GM23338 (cell line): Measurements from ENCODE around the gene KISS1R. TPM values are rescaled to one million over a fixed set of nuclear protein-coding genes. Genes with fewer than 3 reads are reported as not detected.

Experiments
- ATAC-seq: fragments of 200-7000 bp; cut with Tn5 transposase; 3 replicates; pipeline ENCODE4 v1.9.1; 2020
- DNase-seq: peaks from one replicate; pipeline ENCODE4 v3.0.0-alpha.2; 2015; ENCODE audit warnings: low spot score
- H2AFZ ChIP-seq: fragments of 200-600 bp; sonication (generic); 2 replicates; pipeline ENCODE4 v1.8.0; 2016; ENCODE audit warnings: antibody characterized with exemption, mild to moderate bottlenecking, moderate library complexity
- H3F3A ChIP-seq: fragments of 200-600 bp; sonication (generic); replicated peaks from 2 replicates; pipeline ENCODE4 v1.8.0; 2017; ENCODE audit warnings: antibody characterized with exemption, mixed run types, low read depth
- H3K27ac ChIP-seq: fragments of 200-600 bp; sonication (generic); 2 replicates; pipeline ENCODE4 v1.6.1; 2016; ENCODE audit warnings: low read depth
- H3K27me3 ChIP-seq: fragments of 200-600 bp; sonication (generic); 2 replicates; pipeline ENCODE4 v1.8.0; 2016; ENCODE audit warnings: mild to moderate bottlenecking, mixed run types, moderate library complexity; ENCODE audit not compliant: insufficient read depth
- H3K36me3 ChIP-seq: fragments of 200-600 bp; sonication (generic); 2 replicates; pipeline ENCODE4 v1.8.0; 2016; ENCODE audit warnings: mild to moderate bottlenecking; ENCODE audit not compliant: insufficient read depth
- H3K4me1 ChIP-seq: fragments of 200-600 bp; sonication (generic); 2 replicates; pipeline ENCODE4 v1.8.0; 2016; ENCODE audit warnings: mild to moderate bottlenecking, moderate library complexity; ENCODE audit not compliant: insufficient read depth
- H3K4me2 ChIP-seq: fragments of 200-600 bp; sonication (generic); 2 replicates; pipeline ENCODE4 v1.7.1; 2017; ENCODE audit warnings: mixed run types
- H3K4me3 ChIP-seq: fragments of 200-600 bp; sonication (generic); 2 replicates; pipeline ENCODE4 v1.6.1; 2016; ENCODE audit warnings: mixed run types
- H3K79me2 ChIP-seq: fragments of 200-600 bp; sonication (generic); replicated peaks from 2 replicates; pipeline ENCODE4 v1.8.0; 2017; ENCODE audit warnings: mild to moderate bottlenecking; ENCODE audit not compliant: insufficient read depth
- H3K9me2 ChIP-seq: fragments of 200-600 bp; sonication (generic); 2 replicates; pipeline ENCODE4 v1.8.0; 2017; ENCODE audit not compliant: insufficient read depth
- H4K20me1 ChIP-seq: fragments of 200-600 bp; sonication (generic); replicated peaks from 2 replicates; pipeline ENCODE4 v1.8.0; 2017; ENCODE audit warnings: mild to moderate bottlenecking; ENCODE audit not compliant: insufficient read depth
- H3K27ac Mint-ChIP-seq: 2 replicates; pipeline ENCODE4 v1.8.0; 2020; ENCODE audit warnings: inconsistent platforms, mild to moderate bottlenecking, moderate library complexity, mixed read lengths
- H3K27me3 Mint-ChIP-seq: 3 replicates; pipeline ENCODE4 v1.8.0; 2022; ENCODE audit warnings: low read depth, mild to moderate bottlenecking, moderate library complexity, mixed read lengths, inconsistent platforms; ENCODE audit not compliant: insufficient read depth, poor library complexity
- H3K36me3 Mint-ChIP-seq: 3 replicates; pipeline ENCODE4 v1.8.0; 2021; ENCODE audit warnings: low read depth, mild to moderate bottlenecking, inconsistent platforms, moderate library complexity, mixed read lengths
- H3K4me1 Mint-ChIP-seq: 3 replicates; pipeline ENCODE4 v1.8.0; 2020; ENCODE audit warnings: mild to moderate bottlenecking, inconsistent platforms, mixed read lengths
- H3K4me3 Mint-ChIP-seq: 3 replicates; pipeline ENCODE4 v1.8.0; 2021; ENCODE audit warnings: moderate library complexity, mild to moderate bottlenecking, inconsistent platforms, mixed read lengths
- H3K9me3 Mint-ChIP-seq: 3 replicates; pipeline ENCODE4 v1.8.0; 2020; ENCODE audit warnings: moderate library complexity, mild to moderate bottlenecking, inconsistent platforms, mixed read lengths
- CREB1 ChIP-seq: fragments of 250-450 bp; sonication (Bioruptor Pico); IDR thresholded peaks from 2 replicates; pipeline ENCODE4 v1.5.0; 2020; ENCODE audit warnings: low read depth, mild to moderate bottlenecking, moderate library complexity
- ETS1 ChIP-seq: IDR thresholded peaks from 2 replicates; pipeline ENCODE4 v1.6.1; 2016; ENCODE audit warnings: antibody characterized with exemption
- EZH2 ChIP-seq: fragments of 200-600 bp; sonication (generic); IDR thresholded peaks from one replicate; pipeline ENCODE4 v1.8.0; 2017; ENCODE audit warnings: antibody characterized with exemption, mild to moderate bottlenecking, low read depth; ENCODE audit not compliant: unreplicated experiment
- EZH2phosphoT487 ChIP-seq: fragments of 200-600 bp; sonication (generic); IDR thresholded peaks from one replicate; pipeline ENCODE4 v1.8.1; 2018; ENCODE audit warnings: antibody characterized with exemption; ENCODE audit not compliant: unreplicated experiment
- JUNB ChIP-seq: IDR thresholded peaks from one replicate; pipeline ENCODE4 v1.6.1; 2016; ENCODE audit warnings: antibody characterized with exemption; ENCODE audit not compliant: unreplicated experiment
- NANOG ChIP-seq: IDR thresholded peaks from 2 replicates; pipeline ENCODE4 v1.6.1; 2016; ENCODE audit warnings: antibody characterized with exemption, borderline replicate concordance
- REST ChIP-seq: IDR thresholded peaks from one replicate; pipeline ENCODE4 v1.6.1; 2018; ENCODE audit warnings: antibody characterized with exemption; ENCODE audit not compliant: unreplicated experiment
- STAT1 ChIP-seq: IDR thresholded peaks from one replicate; pipeline ENCODE4 v1.6.1; 2016; ENCODE audit warnings: antibody characterized with exemption; ENCODE audit not compliant: unreplicated experiment
- ZNF114 ChIP-seq: fragments of 250-450 bp; sonication (Bioruptor Pico); IDR thresholded peaks from 2 replicates; pipeline ENCODE4 v1.5.0; 2020; ENCODE audit warnings: mild to moderate bottlenecking, moderate library complexity
- ZNF462 ChIP-seq: fragments of 250-450 bp; sonication (Bioruptor Pico); IDR thresholded peaks from 2 replicates; pipeline ENCODE4 v1.5.0; 2020; ENCODE audit warnings: mild to moderate bottlenecking, moderate library complexity
- polyA plus RNA-seq: library from polyadenylated mRNA; unstranded; fragments of >200 nt; fragmentation: Nextera tagmentation; extraction: Ambion mirVana; gene quantifications from 2 replicates; pipeline ENCODE4 v1.2.1, GENCODE V29; 2016
- total RNA-seq: library from RNA; depleted of rRNA; stranded (reverse); fragments of >200 nt; shearing (Covaris generic); gene quantifications from 2 replicates; pipeline ENCODE4 v1.2.3, GENCODE V29; 2014

KISS1R gene
- total and polyA plus RNA-seq, 2 experiments from 2014 or later = 0.78 to 4.0 TPM

- Histone ChIP-seq H3K36me3 (no peaks in the 10 kb centered on the region), H3K4me2 (no peak overlapping the region), H3K27me3 (no peaks in the 10 kb centered on the region), H3K9me2 (no peaks in the 10 kb centered on the region), H3K27ac (no peak overlapping the region), H2AFZ (no peak overlapping the region), H3K4me3 (no peak overlapping the region), H3K79me2 (peaks cover 63% of the 10 kb centered on the region), H3K4me1 (peaks cover 5% of the 10 kb centered on the region; the same call in 1 of the 2 replicates), H4K20me1 (peaks cover 46% of the 10 kb centered on the region), H3F3A (peaks cover 14% of the 10 kb centered on the region; the same call in 1 of the 2 replicates)
- Mint-ChIP-seq H3K4me3 (no peak overlapping the region), H3K9me3 (no peaks in the 10 kb centered on the region), H3K4me1 (peaks cover 2% of the 10 kb centered on the region; the same call in 2 of the 3 replicates), H3K27ac (no peak overlapping the region), H3K36me3 (peaks cover 12% of the 10 kb centered on the region; the same call in 2 of the 3 replicates), H3K27me3 (peaks cover 10% of the 10 kb centered on the region)
- TF ChIP-seq NANOG (no peak), ZNF114 (no peak), STAT1 (no peak), CREB1 (CRISPR knock-in tag) (no peak), JUNB (no peak), ETS1 (no peak), REST (no peak), EZH2 (no peak), EZH2phosphoT487 (no peak), ZNF462 (no peak)
- DNase-seq (no peak), ATAC-seq (no peak)
Measured at GRCh38 chr19:906480-906879, 10.7 kb upstream of the KISS1R start.
